GM04503 (cell line): ENCODE results near the gene MAP3K7.

Source experiments
- DNase-seq: peaks from one replicate; pipeline ENCODE4 v3.0.0-alpha.2; 2012; ENCODE audit warnings: low read depth

The MAP3K7 gene

DNA sequence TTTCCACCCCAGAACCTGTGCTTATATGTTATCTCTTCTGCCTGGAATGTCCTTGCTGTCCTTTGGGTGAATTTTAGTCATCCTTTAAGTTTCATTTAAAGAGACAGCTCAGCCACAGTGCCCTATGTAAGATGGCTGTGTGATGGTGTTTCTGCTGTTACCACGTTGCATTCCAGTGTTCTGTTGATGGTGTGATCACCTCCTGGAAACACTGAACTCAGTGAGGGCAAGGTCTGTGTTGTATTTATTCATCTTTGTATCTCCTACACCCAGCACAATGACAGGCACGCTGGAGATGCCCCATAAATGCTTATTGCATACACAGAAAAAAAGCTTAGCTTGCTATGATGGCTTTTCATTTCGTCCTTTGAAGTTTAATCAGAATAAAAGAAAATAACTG, 102.5 kb downstream of the MAP3K7 start:
- DNase-seq = no peak

DNA sequence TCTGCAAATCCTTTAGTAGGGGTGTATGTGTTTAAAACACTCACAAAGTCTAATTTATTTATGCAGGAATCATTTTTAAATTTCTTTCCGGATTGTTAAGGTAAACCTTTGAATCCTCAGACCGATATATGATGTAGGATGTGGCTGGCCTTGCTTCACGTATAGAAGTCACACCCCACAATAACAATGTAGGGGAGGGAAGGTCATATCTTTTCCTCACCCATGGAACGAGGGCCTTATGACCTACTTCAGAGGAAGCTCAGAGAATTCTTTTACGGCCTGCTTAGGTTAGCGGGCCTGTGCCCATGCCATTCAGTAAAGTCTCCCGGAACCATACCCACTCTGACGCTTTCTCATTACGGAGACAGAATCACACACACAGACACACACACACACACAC, 102.9 kb downstream of the MAP3K7 start:
- DNase-seq = no peak

DNA sequence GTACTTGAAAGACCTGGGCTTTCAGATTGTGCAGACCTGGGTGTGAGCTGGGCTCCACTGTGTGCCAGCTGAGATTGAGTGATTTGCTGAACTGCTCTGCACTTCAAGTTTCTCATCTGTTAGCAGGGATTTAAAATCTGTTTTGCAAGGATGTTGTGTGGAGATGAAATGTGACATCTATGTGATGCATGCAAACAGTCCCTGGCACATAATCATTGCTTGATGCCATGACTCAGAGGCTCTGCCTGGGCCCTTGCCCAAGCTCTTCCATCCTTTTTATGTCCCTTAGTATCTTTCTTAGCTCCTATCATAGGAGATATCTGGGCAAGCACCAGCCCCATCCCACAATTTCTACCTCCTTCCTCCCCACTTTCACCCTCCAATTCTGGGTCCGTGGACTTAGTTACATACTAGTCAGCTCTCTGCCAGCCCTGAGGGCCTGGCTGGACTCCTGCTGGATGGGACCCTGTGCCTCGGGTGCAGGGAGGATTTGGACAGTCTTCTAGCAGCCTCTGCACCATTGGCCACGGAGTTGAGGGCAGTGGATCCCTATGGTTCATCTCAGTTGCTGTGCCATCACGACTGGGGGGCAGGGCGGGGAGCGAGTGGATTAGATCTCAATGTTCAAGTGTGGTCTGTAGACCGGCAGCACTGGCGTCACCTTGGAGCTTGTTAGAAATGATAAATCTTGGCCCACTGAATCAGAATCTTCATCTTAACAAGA, 103.6 kb downstream of the MAP3K7 start:
- DNase-seq = no peak

DNA sequence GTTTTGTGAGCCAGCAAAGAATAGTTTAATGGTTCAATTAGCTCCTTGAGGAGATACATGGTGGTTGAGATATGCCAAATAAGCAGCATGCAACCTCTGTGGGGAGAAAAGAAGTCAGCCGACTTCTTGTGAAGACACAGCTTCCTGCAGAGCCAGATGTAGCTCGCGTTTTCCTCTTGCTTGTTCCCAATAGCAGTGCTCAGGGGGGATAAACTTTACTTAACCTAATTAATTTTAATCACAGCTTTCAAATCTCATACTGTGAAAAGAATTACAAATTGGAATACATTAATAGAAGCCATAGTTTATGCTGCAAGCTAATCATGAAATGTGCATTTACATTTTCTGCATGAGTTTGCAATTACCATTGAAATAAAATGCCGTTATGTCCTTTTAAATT, 106.2 kb downstream of the MAP3K7 start:
- no peak for DNase-seq

DNA sequence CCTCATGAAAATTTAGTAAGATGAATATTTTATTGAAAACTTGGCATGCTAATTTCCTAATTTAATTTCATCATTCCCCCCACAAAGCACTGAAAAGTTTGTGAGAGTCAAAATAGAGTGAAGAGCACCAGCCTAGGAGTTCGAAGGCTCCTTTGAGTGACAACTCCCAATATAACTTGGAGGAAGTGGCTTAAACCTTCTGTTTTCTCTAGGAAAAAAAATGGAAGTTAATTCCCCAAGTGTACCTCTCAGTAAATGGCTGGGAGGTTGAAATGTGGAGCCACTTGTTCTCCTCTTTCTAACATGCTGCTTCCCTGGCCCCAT, 107.3 kb downstream of the MAP3K7 start:
- no peak for DNase-seq

DNA sequence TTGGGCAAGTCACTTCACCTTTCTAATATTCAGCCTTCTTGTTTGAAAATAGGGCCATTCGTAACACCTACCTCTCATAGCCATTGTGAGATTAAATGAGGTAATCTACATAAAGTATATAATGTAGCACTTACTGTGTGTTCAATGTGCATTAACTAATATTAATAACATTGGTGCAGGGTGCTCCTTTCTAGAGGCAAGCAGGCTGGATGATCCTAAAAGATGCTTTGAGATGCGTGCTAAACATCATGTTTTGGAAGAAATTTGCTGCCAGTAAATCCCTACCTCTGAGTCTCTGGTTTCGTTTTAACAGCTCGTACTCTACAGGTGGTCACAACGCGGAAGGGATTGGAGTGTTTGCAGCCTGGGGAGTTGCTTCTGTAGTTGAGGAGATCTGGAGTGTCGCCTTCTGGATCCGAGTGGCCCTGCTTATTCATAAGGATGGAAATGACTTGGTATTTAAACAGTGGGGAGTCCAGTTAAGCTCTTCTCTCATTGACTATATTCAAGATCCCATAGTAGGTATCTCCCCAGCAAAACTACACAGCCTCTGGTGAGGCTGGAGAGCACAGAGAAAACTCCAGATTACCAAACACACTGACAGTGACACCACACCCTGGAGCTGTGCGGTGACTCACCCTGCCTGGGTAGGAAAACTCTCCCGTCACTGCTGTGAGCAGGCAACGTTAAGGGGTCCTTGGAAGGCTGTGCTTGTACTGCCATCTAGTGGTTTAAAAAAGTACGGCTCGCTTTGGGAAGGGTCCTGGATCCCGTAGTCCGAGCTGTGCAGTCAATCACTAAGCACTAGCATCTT, 107.9 kb downstream of the MAP3K7 start:
- DNase-seq = peak; percentile 71

DNA sequence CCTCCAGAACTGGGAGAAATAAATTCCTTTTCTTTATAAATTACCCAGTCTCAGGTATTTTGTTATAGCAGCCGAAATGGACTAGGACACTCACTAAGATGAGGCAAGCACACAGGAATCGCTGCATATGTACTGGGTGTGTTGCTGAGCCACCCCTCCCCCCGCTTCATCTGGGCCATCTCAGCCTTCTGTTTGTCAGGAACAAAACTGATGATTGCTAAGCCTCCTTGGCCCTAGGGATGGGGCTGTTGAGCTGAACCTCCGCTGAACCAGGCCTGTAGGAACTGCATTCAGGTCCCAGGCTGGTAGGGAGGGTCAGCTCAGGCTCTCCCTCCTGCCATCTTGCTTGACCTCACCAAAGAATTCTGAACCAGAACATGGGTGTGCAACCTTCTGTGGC, 108.6 kb downstream of the MAP3K7 start:
- DNase-seq = no peak

DNA sequence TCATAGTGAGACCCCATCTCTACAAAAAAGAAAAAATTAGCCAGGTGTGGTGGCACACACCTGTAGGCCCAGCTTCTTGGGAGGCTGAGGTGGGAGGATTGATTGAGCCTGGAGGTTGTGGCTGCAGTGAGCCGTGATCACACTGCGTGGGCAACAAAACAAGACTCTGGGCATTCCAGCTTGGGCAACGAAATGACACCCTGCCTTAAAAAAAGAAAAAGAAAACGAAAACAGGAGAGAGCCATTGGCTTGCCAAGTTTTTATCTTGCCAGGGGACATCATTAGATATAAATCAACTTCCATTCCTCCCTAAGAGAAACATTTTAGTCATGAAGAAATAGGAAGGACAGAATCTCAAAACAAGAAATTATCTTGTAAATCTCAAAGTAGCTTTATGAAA, 109.5 kb downstream of the MAP3K7 start:
- no peak for DNase-seq

DNA sequence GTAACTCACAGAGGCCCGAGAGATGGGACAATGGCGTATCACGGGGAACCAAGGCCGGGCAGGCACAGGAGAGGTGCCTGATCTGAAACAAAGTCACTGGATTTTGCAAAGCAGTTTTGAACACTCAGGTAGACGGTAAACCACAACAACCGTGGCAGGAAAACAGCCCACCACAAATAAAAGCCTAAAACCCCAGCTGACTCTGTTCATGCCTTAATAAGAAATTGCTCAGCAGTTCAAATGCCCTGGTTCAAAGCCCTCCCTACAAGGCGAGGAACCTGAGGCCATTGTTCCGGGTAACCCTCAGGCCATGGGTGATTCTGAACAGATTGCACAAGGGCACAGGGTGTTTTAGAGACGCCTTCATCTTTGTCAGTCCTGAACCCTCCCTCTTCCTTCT, 114.2 kb downstream of the MAP3K7 start:
- DNase-seq = no peak

DNA sequence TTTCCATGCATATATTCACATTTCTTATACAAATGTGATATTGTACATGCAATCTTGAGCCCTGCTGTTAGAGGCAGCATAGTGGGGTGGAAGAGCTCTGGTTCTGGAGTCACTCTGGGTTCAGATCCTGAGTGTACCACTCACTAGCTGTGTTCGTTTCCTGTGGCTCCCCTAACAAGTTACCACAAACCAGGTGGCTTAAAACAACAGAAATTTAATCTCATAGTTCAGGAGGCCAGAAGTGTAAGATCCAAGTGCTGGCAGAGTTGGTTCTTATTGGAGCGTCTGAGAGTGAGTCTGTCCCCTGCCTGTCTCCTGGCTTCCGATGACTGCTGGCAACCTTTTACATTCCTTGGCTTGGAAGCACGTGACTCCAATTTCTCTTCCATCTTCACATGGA, 115.6 kb downstream of the MAP3K7 start:
- DNase-seq = no peak

DNA sequence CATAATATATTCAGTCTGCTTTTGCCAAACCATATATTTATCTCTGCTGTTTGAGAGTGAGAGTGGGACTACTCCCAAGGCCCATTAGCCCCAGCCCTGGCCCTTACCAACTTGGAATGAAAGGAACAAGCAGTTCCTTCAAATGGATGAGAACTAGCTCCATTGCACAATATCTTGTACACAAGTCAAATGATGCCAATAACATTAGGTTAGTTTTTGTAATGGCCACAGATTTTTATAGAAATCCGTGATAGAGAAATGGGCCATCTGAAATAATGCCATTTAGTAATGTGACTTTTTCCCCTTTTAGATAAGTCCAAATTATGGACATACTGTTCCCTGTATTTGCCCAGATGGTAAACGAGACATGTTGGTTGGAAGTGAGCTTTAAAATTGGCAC, 117.0 kb downstream of the MAP3K7 start:
- no peak for DNase-seq

DNA sequence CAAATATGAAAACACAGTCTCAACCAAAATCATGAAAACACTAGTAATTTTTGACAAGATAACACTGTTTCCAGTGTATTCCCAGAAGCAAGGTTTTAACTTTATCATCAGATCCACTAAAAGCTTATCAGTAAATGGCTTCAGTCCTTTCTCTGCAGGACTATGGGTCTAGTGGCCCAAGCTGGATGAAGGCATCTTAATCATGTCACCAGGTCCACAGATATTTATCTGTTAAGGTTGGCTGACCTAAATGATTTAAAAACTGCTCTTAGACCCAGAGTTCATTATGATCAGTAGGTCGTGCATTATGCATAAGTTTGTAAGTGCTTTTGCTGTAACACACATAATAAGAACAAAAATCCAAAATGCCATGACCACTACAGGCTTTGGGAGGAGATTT, 118.0 kb downstream of the MAP3K7 start:
- DNase-seq = no peak

DNA sequence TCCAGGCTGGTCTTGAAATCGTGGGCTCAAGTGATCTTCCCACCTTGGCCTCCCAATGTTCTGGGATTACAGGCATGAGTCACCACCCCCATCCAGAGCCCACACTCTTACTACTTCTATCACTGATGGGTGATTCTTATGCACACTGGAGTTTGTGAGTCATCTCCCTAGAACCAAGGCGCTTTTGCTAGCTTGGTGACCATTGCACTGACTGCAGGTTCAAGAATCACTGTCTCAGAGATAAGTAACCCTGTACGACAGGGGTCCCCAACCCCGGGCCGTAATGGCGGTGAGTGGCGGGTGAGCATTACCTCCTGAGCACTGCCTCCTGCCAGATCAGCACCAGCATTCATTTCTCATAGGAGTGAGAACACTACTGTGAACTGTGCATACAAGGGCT, 118.8 kb downstream of the MAP3K7 start:
- no peak for DNase-seq

DNA sequence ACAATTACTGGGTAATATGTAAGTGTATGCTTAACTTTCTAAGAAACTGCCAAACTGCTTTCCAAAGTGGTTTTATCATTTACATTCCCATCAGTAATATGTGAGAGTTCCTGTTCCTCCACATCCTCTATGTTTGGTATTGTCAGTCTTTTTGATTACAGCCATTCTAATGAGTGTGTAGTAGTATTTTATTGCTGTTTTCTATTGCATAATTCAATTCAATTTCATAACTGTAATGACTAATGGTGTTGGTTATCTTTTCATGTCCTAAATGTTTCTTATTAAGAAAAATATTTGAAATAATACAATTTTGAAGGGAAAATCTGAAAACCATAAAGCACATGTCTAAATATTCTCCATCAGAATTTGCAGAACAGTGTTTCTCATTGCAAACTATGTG, 119.3 kb downstream of the MAP3K7 start:
- DNase-seq = no peak

DNA sequence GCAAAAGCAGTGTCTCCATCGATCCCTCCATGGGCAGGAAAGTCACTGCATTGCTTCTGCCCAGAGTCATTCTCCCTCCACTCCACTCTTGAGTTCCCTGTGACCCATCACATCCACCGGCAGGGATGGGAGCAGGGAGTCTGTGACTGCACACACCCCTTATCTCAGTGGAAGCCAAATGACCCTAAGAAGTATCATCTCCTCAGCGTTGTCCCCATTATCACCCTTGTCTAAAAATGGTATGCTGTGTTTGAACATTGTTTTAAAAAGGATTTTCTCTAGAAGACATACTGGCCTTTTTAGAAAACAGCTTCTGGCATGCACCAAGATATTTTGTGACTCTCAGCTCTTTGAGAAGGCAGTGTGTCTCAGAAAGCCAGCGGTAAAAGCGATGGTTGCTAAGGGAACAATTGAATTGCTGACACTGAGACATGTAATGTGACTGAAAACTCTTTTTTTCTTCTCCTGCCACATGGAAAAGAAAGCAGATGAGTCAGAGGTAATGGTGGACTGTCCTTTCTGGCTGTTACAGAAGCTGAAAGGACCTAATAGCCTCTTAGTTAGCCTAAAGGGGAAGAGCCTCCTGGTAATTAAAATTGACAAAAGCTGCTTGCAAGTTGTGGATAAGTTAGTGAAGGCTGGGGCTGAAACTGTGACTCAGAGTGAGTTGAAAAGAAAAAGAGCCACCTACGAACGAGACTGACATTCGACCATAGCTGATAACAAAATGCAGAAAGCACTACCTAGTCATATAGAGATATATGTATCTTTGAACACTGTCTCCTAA, 120.5 kb downstream of the MAP3K7 start:
- DNase-seq = no peak

DNA sequence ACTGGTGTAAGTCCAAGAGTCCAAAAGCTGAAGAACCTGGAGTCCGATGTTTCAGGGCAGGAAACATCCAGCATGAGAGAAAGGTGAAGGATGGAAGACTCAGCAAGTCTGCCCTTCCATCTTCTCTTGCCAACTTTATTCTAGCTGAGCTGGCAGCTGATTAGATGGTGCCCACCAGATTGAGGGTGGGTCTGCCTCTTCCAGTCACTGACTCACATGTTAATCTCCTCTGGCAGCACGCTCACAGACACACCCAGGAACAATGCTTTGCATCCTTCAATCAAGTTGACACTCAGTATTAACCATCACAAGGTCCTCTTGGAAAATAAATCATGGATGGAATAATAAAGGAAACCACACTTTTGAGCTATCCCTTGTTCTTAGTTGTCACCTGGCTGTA, 121.2 kb downstream of the MAP3K7 start:
- DNase-seq = no peak

DNA sequence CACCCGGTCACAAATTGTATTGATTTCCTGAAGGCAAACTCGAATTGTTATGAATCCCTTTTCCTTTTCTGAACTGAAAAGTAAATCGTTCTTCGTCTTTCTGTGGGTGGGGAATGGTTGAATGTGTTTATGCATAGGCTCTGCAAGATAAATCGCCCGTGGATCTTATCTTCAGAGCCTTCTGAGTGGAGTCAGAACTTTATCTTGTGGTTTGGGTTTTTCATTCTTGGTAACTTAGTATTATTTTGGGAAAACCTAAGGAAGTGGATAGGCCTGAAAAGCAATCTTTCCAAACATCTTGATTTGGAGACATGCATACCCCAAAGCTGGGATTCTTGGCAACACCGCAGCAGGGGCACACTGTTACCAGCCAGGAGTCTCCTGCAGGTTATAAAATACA, 122.4 kb downstream of the MAP3K7 start:
- DNase-seq = no peak

DNA sequence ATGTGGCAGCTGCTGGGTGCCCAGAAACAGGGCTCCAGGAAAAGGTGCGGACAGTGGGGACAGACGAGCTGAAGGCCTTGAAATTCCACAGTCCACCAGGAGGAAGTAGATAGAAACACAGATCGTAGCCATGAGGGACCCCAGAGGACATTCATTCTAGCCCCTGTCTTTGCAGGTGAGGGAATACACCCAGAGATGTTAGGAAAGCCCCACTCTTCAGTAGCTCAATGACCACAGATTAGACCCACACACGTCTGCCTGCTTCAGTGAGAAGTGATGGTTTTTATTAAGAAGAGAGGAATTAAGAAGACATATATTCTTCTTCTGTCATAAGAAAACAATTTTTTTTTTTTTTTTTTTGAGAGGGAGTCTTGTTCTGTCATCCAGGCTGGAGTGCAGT, 123.0 kb downstream of the MAP3K7 start:
- no peak for DNase-seq
